Thyroid gland (tissue), 4 donors: ENCODE data around the gene PTCH2. TPM values are rescaled to one million over a fixed set of nuclear protein-coding genes. Genes with fewer than 3 reads are reported as not detected.
A peak's percentile ranks its signal among the peaks of the same experiment; 100 is the strongest.
"Not testable (repeated sequence)": the region's sequence is repeated elsewhere in the genome, so short reads cannot be mapped to it uniquely, and the experiment has no call there.

Source experiments
- DNase-seq, 2 donors: peaks; one replicate each; pipeline ENCODE4 v3.0.0-alpha.2; 2019
- H3K27ac ChIP-seq, 3 donors: fragments of 200-600 bp; sonication (generic); 1 replicate in 2 of 3; 2 replicates in 1 of 3; pipeline ENCODE4 v1.5.1; 2016 to 2019; ENCODE audit warnings: mild to moderate bottlenecking in 1 of 3, moderate library complexity in 1 of 3
- H3K27me3 ChIP-seq: fragments of 200-600 bp; sonication (generic); one replicate; pipeline ENCODE4 v1.5.1; 2019
- H3K36me3 ChIP-seq, 2 donors: fragments of 200-600 bp; sonication (generic); one replicate each; pipeline ENCODE4 v1.5.1; 2016 to 2019
- H3K4me1 ChIP-seq, 2 donors: fragments of 200-600 bp; sonication (generic); one replicate each; pipeline ENCODE4 v1.5.1; 2017 to 2019
- H3K4me3 ChIP-seq, 3 donors: fragments of 200-600 bp; sonication (generic); replicated peaks in 1 of 3; 1 replicate in 2 of 3; 2 replicates in 1 of 3; pipeline ENCODE4 v1.5.1; 2016; ENCODE audit warnings: mild to moderate bottlenecking in 1 of 3
- H3K9me3 ChIP-seq: fragments of 200-600 bp; sonication (generic); one replicate; pipeline ENCODE4 v1.5.1; 2017
- POLR2A ChIP-seq, 2 donors: fragments of 450-650 bp; IDR thresholded peaks; one replicate each; pipeline ENCODE4 v1.6.1; 2017; ENCODE audit warnings: antibody characterized with exemption in 2 of 2, mild to moderate bottlenecking in 2 of 2, moderate library complexity in 1 of 2
- WGBS, 2 donors: methylation state at CpG; one replicate each; pipeline ENCODE4 v1.1.5; 2017; 5-methylcytosine and 5-hydroxymethylcytosine counted together
- intact Hi-C: fragments of 100-400 bp; cut with DNase I; formaldehyde crosslinking; loops from one replicate; pipeline ENCODE4 v1.15.1; 2023
- total RNA-seq, 4 donors: library from RNA; depleted of rRNA; stranded (reverse); fragments of >200 nt; gene quantifications; one replicate each; pipeline ENCODE4 v1.2.3, GENCODE V29; 2016
- TF ChIP-seq, protein P1 (sequence below), 6 experiments: fragments of 200-600 bp in 3 of 6; fragments of 450-650 bp in 3 of 6; sonication (generic) in 3 of 6; IDR thresholded peaks; one replicate each; pipeline ENCODE4 v1.5.1; 2016 to 2019; ENCODE audit warnings: antibody characterized with exemption in 6 of 6, mild to moderate bottlenecking in 2 of 6, inconsistent platforms in 1 of 6, moderate library complexity in 1 of 6

The PTCH2 gene
- total RNA-seq, 4 donors from 2014 or later = 0.15 to 1.0 (median 0.52) TPM

DNA sequence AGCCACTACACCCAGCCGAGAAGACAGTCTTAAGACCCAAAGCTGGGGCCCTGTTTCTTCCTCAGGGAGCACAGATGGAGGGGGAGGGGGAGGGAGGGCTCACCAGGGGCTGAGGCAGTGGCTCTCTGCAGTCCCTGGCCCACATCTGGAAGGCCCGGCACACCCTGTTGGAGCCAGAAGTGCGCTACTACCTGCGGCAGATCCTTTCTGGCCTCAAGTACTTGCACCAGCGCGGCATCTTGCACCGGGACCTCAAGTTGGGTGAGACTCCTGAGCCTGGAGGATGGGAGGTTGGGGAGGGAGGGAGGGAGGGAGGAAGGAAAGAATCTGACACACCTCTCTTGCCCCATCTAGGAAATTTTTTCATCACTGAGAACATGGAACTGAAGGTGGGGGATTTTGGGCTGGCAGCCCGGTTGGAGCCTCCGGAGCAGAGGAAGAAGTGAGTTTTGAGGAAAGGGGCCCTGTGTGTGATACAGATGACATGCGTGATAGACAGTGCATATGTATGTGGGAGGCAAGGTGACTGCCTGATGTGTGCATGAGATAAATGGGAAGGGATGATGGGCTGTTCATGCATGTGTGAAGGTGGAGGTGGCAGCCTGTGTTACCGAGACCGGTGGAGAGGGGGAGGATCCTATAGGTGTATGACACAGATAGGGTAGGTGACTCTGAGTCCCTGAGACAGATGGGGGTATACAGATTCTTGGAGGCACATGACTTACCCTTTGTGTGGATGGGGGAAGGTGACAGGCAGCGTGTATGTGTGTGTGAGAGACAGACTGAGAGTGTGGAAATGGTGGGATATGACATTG lies 41.4 kb downstream of the PTCH2 start:
- WGBS, 2 donors = 68% methylated on average over 13 of the region's 13 CpGs
- intact Hi-C loops = no loop called here
- Histone ChIP-seq H3K9me3 (no peaks in the 10 kb centered on the region), H3K27ac (peak overlapping the region in 2 of 3 donors; percentile 31 to 51), H3K4me1 (peaks cover 13 to 44% of the 10 kb centered on the region in 2 donors), H3K27me3 (no peaks in the 10 kb centered on the region), H3K4me3 (peak overlapping the region in 1 of 3 donors; percentile 83), H3K36me3 (peaks cover 20 to 22% of the 10 kb centered on the region in 2 donors)
- TF ChIP-seq, protein P1, sequence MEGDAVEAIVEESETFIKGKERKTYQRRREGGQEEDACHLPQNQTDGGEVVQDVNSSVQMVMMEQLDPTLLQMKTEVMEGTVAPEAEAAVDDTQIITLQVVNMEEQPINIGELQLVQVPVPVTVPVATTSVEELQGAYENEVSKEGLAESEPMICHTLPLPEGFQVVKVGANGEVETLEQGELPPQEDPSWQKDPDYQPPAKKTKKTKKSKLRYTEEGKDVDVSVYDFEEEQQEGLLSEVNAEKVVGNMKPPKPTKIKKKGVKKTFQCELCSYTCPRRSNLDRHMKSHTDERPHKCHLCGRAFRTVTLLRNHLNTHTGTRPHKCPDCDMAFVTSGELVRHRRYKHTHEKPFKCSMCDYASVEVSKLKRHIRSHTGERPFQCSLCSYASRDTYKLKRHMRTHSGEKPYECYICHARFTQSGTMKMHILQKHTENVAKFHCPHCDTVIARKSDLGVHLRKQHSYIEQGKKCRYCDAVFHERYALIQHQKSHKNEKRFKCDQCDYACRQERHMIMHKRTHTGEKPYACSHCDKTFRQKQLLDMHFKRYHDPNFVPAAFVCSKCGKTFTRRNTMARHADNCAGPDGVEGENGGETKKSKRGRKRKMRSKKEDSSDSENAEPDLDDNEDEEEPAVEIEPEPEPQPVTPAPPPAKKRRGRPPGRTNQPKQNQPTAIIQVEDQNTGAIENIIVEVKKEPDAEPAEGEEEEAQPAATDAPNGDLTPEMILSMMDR (IDR thresholded peaks at IDR 0.05) = no peak
- no peak for TF ChIP-seq POLR2A (IDR thresholded peaks at IDR 0.05)
- peak in 1 of 2 donors; percentile 19 for DNase-seq

DNA sequence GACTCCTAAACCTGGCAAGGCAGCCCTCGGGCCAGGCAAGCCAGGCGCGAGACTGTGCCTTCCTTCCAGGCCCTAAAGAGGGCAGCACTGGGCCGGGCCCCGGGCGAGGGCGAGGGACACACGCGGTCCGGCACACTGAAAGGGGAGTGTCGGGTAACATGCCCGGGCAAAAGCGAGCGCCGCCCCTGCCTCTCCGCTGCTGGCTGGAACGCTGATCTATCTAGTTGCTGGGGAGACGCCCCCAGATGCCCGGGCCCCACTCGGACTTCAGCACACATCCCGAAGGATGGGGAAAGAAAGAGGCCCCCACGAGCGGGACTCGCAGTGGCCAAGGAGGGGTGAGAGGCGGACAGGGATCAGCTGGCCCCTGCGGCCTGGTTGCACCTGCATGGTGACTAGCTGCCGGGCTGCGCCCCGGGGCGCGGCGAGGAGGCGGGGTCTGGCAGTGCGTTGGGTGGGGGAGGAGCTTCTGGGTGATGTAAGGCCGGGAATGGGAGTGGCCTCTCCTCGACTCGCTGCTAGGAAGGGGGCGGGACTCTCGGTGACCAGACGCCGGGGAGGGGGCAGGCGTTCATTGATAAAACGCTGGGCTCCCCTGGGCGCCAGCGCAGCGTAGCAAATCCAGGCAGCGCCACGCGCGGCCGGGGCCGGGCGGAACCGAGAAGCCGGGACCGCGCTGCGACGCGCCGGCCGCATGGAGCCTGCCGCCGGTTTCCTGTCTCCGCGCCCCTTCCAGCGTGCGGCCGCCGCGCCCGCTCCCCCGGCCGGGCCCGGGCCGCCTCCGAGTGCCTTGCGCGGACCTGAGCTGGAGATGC lies 43.1 kb downstream of the PTCH2 start, which contains the start of gene PLK3:
TSS of gene PLK3 (plus strand) at position 608 of the 815 bp plus-strand sequence. CDS start at position 695, 87 bp downstream.
- intact Hi-C loops = no loop called here
- TF ChIP-seq POLR2A (IDR thresholded peaks at IDR 0.05) = peak; percentile 75 to 96
- TF ChIP-seq, protein P1 (IDR thresholded peaks at IDR 0.05) = peak; percentile 54 to 95 (median 90)

DNA sequence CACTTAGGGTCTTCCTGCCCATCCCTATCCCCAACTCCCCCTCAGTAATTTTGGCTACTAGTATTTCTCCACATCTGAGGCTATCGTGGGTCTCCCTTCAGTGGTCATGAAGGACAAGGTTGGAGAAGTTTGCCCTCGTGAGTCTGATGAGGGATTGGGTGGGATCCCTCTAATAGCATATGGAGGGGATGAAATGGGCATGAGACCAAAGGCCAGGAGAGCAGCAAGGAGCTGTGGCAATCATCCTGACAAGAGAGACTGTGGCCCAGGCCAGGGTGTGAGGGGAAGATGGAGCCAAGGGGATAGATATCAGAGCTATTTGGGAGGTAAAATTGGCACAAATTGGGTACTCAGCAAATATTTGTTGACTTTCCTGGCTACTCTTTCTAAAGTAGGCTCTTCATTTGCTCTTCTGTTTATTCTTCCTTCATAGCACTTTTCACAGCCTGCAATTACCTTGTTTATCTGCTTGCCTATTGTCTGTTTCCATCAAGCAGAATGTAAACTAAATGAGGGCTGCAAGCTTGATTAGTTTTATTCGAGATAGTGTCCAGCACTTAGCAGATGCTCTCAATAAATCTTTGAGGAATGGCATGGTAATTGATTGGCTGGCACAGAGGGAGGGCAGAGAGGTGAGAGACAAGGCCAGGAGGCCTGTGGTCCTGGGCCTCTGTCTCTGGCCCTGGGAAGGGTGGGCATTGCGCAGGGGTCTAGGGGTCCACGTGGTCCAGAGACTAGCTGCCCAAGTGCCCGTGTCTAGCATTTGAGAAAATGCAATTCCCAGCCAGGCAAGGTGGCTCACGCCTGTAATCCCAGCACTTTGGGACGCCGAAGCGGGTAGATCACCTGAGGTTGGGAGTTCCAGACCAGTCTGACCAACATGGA lies 44.3 kb downstream of the PTCH2 start:
- DNase-seq = peak in 1 of 2 donors; percentile 16
- 79 to 90% methylated on average over 10 of the region's 10 CpGs for WGBS, 2 donors
- H3K4me3 ChIP-seq = no peak overlapping the region
- H3K4me1 ChIP-seq = peaks cover 9 to 32% of the 10 kb centered on the region in 2 donors
- H3K36me3 ChIP-seq = peaks cover 0 to 12% of the 10 kb centered on the region in 2 donors
- TF ChIP-seq, protein P1 (IDR thresholded peaks at IDR 0.05) = no peak
- no peak for TF ChIP-seq POLR2A (IDR thresholded peaks at IDR 0.05)
- peak overlapping the region; percentile 69 to 94 (median 84) for H3K27ac ChIP-seq
- no peaks in the 10 kb centered on the region for H3K9me3 ChIP-seq
- no peaks in the 10 kb centered on the region for H3K27me3 ChIP-seq
- intact Hi-C loops = no loop called here

More for the DNA sequence above, 43.1 kb downstream of the PTCH2 start, which contains the start of gene PLK3:
- peak; percentile 98 for DNase-seq
- Histone ChIP-seq H3K36me3 (peaks cover 6 to 12% of the 10 kb centered on the region in 2 donors), H3K4me1 (peaks cover 9 to 31% of the 10 kb centered on the region in 2 donors), H3K27me3 (no peaks in the 10 kb centered on the region), H3K27ac (peak within 1 kb of the TSS; percentile 69 to 94 (median 84)), H3K9me3 (no peaks in the 10 kb centered on the region), H3K4me3 (peak within 1 kb of the TSS; percentile 58 to 83 (median 79))
- WGBS, 2 donors = 1% methylated on average over 24 of the region's 79 CpGs

DNA sequence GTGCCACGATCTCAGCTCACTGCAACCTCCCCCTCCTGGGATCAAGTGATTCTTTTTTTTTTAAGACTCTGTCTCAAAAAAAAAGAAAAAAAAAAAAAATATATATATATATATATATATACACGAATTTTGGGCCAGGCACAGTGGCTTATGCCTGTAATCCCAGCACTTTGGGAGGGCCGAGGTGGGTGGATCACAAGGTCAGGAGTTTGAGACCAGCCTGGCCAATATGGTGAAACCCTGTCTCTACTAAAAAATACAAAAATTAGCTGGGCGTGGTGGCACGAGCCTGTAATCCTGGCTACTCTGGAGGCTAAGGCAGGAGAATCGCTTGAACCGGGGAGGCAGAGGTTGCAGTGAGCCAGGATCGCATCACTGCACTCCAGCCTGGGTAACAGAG lies 45.2 kb downstream of the PTCH2 start:
- peak in 1 of 2 donors; percentile 2 for DNase-seq
- intact Hi-C loops = not testable (repeated sequence)
- 83 to 84% methylated on average over 8 of the region's 8 CpGs for WGBS, 2 donors

More for the DNA sequence above, 45.2 kb downstream of the PTCH2 start:
- H3K9me3 ChIP-seq, H3K36me3 ChIP-seq, H3K4me3 ChIP-seq, H3K27me3 ChIP-seq, H3K27ac ChIP-seq: not testable (repeated sequence)
- H3K4me1 ChIP-seq = peaks cover 9 to 33% of the 10 kb centered on the region in 2 donors
